K562 (cell line): ENCODE measurements around the gene RSRC1.

ENCODE experiments used
- CTCF ChIP-seq, 3 experiments: IDR thresholded peaks in 2 of 3; conservative IDR thresholded peaks in 1 of 3; 2 replicates each; pipeline ENCODE4 v1.5.1; 2011 to 2012; ENCODE audit warnings: low read length in 3 of 3, mild to moderate bottlenecking in 3 of 3, control low read depth in 2 of 3, improper control_type of control experiment in 1 of 3, inconsistent platforms in 1 of 3, low read depth in 1 of 3, mixed read lengths in 1 of 3, moderate library complexity in 1 of 3; ENCODE audit not compliant: insufficient read depth in 2 of 3
- EP300 ChIP-seq: IDR thresholded peaks from 2 replicates; pipeline ENCODE4 v1.6.1; 2012; ENCODE audit warnings: low read length, improper control_type of control experiment
- ESRRB ChIP-seq: fragments of 250-450 bp; sonication (Bioruptor Pico); IDR thresholded peaks from 2 replicates; pipeline ENCODE4 v1.5.0; 2020; ENCODE audit warnings: mild to moderate bottlenecking, moderate library complexity, borderline replicate concordance
- MECOM ChIP-seq: fragments of 250-450 bp; sonication (Bioruptor Pico); IDR thresholded peaks from 2 replicates; pipeline ENCODE4 v1.8.0; 2022; ENCODE audit warnings: inconsistent platforms
- RAD21 ChIP-seq, 2 experiments: fragments of 250-450 bp in 1 of 2; fragments of 450-650 bp in 1 of 2; sonication (Bioruptor Pico) in 1 of 2; formaldehyde crosslinking in 1 of 2; IDR thresholded peaks in 1 of 2; conservative IDR thresholded peaks in 1 of 2; 2 replicates each; pipeline versions ENCODE4 v1.4.0 to v1.8.0; 2020 to 2022; ENCODE audit warnings: mild to moderate bottlenecking in 2 of 2, moderate library complexity in 1 of 2
- RBBP5 ChIP-seq: fragments of 200-600 bp; sonication (generic); IDR thresholded peaks from 2 replicates; pipeline ENCODE4 v1.6.1; 2012; ENCODE audit warnings: borderline replicate concordance, mild to moderate bottlenecking, low read length, control low read depth, inconsistent platforms; ENCODE audit not compliant: insufficient read depth, poor library complexity, severe bottlenecking
- SP1 ChIP-seq: sonication (generic); formaldehyde crosslinking; IDR thresholded peaks from 2 replicates; pipeline ENCODE4 v1.8.1; 2022; ENCODE audit warnings: mild to moderate bottlenecking, missing genetic modification reagents
- ZBTB8A ChIP-seq: fragments of 450-650 bp; IDR thresholded peaks from 2 replicates; pipeline ENCODE4 v1.6.1; 2018; ENCODE audit warnings: mild to moderate bottlenecking, moderate library complexity; ENCODE audit not compliant: partially characterized antibody
- TF ChIP-seq, protein P1 (sequence below): fragments of 450-650 bp; IDR thresholded peaks from 2 replicates; pipeline ENCODE4 v1.6.1; 2016; ENCODE audit warnings: borderline replicate concordance
- TF ChIP-seq, protein P2 (sequence below): fragments of 250-450 bp; sonication (Bioruptor Pico); IDR thresholded peaks from 2 replicates; pipeline ENCODE4 v1.8.0; 2021; ENCODE audit warnings: moderate library complexity, mild to moderate bottlenecking, inconsistent platforms

DNA sequence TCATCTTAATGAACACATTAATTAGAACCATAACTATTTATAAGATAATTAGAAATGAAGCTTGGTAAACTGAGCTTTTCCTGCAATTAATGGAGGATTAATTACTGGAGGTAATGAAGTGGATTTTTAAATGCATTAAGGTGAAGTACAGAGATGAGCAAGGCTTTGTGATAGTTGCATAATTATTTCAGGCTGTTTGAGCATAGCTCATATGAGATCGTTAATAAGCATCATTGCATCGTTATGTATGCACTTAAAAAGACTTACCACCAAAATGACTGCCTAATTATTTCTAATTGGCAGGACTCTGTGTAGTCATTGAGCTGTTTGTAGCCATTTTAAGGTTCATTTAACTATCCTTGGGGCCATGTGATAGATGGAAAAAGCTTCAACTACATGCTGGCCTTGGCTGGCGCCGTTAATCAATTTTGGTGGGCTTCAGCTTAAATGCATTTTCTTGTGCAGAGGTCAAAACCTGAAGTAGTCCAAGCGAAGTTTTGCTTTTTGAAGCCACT lies 55.3 kb downstream of the RSRC1 start:
- TF ChIP-seq ESRRB (CRISPR knock-in tag), result no peak
- TF ChIP-seq, protein P1, sequence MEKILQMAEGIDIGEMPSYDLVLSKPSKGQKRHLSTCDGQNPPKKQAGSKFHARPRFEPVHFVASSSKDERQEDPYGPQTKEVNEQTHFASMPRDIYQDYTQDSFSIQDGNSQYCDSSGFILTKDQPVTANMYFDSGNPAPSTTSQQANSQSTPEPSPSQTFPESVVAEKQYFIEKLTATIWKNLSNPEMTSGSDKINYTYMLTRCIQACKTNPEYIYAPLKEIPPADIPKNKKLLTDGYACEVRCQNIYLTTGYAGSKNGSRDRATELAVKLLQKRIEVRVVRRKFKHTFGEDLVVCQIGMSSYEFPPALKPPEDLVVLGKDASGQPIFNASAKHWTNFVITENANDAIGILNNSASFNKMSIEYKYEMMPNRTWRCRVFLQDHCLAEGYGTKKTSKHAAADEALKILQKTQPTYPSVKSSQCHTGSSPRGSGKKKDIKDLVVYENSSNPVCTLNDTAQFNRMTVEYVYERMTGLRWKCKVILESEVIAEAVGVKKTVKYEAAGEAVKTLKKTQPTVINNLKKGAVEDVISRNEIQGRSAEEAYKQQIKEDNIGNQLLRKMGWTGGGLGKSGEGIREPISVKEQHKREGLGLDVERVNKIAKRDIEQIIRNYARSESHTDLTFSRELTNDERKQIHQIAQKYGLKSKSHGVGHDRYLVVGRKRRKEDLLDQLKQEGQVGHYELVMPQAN, result no peak
- TF ChIP-seq CTCF (IDR thresholded peaks at IDR 0.05 in 2 of 3, conservative IDR thresholded peaks at IDR 0.05 in 1 of 3; ENCODE audit: insufficient read depth in 2 of 3, low read depth in 1 of 3, low read length in 3 of 3), result no peak
- TF ChIP-seq RBBP5, result no peak
- TF ChIP-seq ZBTB8A, result no peak
- TF ChIP-seq SP1, result no peak
- TF ChIP-seq EP300, result no peak
- TF ChIP-seq MECOM, result no peak
- no peak for TF ChIP-seq RAD21 (CRISPR knock-in tag; conservative IDR thresholded peaks at IDR 0.05 in 1 of 2, IDR thresholded peaks at IDR 0.05 in 1 of 2)
- TF ChIP-seq, protein P2, sequence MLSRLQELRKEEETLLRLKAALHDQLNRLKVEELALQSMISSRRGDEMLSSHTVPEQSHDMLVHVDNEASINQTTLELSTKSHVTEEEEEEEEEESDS (CRISPR knock-in tag), result no peak
